GM18498 (cell line): ENCODE data around the gene MAB21L1.

ENCODE experiments used
- ATAC-seq: cut with Tn5 transposase; IDR thresholded peaks from one replicate; pipeline ENCODE4 v1.9.1; 2021; ENCODE audit warnings: mild to moderate bottlenecking, moderate library complexity; ENCODE audit not compliant: unreplicated experiment

The MAB21L1 gene

GRCh38 chr13:35480346-35480745, 3.9 kb upstream of the MAB21L1 start:
- no peak for ATAC-seq

- ATAC-seq: no peak
These were observed 3.2 kb upstream of the MAB21L1 start for GRCh38 chr13:35479706-35480105.

DNA sequence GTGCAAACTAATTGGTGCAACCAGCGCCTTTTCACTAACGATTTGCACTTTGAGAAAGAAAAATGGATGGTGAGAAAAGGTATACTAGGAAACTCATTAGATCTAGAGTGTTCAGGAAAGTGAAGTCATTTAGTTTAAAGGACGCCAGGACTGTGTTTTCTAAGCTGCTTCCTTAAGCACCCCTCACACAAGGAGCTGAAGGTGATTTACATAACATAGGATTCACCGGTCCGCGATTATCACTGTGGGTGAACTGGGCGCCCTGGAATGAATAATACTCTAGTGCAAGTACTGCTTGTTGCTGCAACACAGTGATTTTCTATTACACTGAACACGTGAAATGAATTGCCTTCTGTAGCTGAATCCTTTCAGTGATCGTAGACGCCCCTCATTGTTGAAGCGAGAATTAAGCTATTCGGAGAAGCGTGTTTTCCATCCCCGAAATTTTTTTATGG, 2.6 kb upstream of the MAB21L1 start:
- ATAC-seq: no peak

- ATAC-seq: no peak
These were observed 2.0 kb upstream of the MAB21L1 start for GRCh38 chr13:35478271-35479037.

- no peak for ATAC-seq
These were observed 977 bp upstream of the MAB21L1 start for GRCh38 chr13:35477386-35477946.

GRCh38 chr13:35475212-35475959, 1.1 kb downstream of the MAB21L1 start:
- no peak for ATAC-seq

DNA sequence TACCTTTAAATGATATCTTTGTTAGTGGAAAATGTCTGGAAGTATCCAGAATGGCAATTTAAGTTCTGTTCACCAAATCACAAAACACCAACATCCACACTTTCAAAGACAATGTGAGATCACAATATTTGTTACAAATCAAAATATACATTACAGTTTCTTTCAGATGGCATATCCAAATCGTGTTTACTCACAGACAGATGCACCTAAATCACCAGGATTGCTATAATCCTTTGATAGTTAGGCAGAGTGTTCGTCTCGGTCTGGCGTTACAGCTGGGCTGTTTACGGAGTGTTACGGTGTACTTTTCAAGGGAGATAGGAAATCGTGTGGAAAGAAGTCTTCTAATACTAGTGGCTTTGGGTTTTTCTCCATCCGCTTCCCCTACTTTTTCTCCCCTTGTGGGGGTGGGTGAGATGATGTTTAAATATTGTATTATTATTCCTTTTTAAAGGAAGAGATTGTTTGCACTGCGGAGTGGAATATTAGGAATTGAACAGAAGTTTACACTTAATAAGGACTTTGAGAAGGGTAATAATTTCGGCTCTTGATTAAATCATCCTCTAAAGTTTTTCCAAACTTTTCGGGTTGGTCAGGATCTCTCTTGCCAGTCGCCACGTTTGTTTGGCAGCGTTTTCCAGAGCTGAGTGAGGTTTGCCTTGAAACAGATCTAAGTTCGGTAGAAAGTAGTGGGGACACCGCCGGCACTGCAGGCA, 1.8 kb downstream of the MAB21L1 start:
- ATAC-seq: no peak

DNA sequence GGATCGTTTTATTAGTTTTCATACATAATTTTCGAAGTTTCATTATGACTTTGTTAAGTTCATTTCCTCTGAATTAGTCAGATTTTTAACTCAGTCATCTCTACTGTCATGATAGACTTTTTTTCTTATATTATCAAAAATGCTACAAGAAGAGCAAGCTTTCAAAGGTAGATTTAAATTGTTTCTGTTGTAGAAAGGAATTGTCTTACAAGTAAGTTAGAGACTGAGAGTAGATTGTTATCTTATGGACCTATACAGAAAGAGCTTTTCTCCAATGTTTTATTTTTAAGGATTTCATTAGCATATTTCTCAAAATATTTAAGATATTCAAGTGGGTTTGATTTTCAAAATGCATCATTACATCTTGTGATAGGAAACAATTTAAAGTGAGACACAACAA, 2.7 kb downstream of the MAB21L1 start:
- no peak for ATAC-seq

GRCh38 chr13:35473206-35473775, 3.2 kb downstream of the MAB21L1 start:
- ATAC-seq: no peak

GRCh38 chr13:35472323-35472881, 4.1 kb downstream of the MAB21L1 start:
- no peak for ATAC-seq

DNA sequence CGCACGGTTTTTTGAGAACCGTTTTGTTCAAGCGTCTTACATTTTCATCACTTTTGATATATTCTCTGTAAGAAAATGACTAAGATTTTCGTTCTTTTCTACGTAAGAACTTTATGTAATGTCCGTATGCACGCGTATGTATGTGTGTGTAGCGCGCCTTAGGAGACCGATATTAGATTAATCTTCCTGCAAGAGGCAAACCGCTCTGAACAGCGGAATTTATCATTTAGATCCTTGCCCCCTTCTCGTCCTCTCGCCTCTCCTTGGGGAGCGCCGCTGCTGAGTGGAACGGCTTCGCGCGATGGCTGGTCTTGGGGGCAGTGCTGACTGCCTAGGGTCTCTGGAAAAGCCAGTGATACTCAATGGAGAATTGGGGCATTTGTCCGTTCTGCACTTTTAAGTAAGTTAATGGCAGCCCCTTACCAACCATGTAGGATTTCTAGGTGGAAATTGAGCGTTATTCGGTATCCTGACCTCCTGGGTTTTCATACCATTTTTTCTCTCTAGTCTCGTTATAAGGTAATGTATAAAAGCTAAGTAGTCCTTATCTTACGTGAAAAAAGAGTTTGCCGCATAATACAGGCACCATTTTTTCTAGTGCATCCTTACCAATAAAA, 4.7 kb downstream of the MAB21L1 start:
- ATAC-seq: no peak

DNA sequence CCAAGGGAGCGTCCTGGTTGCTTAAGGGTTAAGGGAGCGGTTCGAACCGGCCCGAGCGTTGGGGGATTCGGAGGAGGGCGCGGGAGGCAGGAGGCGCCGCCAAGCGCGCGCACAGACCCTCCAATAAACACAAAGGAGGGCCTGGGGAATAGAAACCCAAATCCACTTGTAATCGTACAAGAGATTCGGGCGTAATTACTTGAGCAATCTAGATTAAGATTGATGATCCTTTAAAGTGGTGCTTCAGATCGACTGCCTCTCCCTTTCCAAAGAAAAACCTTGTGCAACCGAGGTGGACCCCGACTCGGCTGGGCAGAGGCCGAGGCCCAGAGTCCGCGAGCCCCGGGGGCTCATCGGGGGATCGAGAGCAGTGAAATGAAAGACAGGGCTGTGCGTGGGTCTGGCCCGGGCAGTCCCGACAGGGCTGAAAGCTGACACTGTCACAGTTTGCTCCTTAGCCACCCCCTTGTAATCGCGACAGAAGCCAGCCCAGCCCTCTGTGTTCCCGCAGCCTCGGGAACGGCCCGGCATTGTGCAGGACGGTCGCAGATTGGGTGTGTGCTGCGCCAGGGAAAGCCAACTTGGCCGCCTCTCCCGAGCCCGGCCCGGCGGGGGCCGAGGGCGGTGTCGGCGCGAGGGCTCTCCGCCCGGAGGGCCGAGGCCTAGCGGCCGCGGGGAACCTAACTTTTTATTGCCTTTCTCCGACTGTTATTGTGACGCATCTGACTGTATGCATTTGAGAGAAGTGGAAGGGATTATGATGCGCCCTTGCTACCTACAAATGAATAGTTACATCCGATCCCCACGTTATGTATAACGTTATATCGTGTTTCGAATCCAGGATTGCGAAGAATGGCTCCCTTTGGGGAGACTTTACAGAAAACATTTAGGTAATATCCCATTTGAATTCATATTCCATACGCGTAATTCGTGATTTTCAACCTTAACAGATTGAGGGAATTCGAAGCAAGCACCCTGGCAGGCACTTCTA, 5.5 kb downstream of the MAB21L1 start:
- no peak for ATAC-seq

GRCh38 chr13:35469806-35470525, 6.5 kb downstream of the MAB21L1 start:
- ATAC-seq: no peak

GRCh38 chr13:35468195-35468594, 8.3 kb downstream of the MAB21L1 start:
- no peak for ATAC-seq

DNA sequence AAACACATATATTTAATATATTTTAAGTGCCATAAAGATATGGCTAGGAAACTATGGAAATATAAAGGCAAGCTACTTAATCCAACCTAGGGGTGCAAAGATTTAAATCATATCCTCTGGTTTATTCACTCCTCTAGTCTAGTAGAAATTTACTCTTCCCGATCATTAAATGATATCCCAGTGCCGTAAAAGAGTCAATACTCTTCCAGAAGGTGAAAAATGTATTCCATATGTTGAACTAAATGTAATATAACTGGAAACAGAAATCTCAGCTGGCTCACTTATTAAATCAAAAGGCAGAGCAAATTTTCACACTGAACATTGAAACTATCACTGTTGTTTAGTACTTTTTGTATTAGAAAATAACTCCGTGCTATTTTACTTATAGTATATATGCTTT, 11.1 kb downstream of the MAB21L1 start:
- ATAC-seq: no peak

GRCh38 chr13:35460061-35460460, 16.4 kb downstream of the MAB21L1 start:
- no peak for ATAC-seq

DNA sequence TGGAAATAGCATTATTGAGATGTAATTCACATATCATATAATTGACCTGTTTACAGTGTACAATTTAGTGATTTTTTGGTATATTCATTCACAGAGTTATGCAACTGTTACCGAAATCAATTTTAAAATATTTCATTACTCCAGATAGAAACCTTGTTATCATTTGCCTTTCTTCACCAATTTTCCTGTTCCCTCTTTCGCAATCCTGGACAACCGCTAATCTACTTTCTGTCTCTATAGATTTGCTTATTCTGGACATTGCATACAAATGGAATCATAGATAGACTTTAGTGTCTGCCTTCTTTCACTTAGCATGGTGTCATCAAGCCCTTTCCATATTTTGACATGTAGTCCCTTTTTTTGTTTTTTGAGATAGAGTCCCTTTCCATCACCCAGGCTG, 19.2 kb downstream of the MAB21L1 start:
- no peak for ATAC-seq

DNA sequence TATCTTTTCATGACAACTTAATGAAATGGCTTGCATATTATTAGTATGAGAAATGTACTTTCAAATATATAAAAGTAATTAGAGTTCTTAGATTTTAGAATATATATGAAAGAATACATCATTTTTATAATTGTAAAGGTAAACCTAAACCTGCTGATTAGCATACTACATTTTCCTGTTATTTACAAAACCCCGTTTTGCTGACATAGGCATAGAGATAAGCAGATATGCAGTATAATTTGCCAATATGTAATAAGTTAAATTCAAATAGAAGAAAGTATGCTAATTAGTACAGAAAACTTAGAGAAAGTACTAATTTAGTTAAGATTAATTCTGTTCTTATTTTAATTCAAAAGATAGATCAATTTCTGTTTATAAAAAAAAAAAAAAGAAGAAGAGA, 21.5 kb downstream of the MAB21L1 start:
- no peak for ATAC-seq
